Endometrial microvascular endothelial cells (primary cell): ENCODE results near the gene FBL. TPM values are rescaled to one million over a fixed set of nuclear protein-coding genes. Genes with fewer than 3 reads are reported as not detected.
"Not testable (repeated sequence)": the region's sequence is repeated elsewhere in the genome, so short reads cannot be mapped to it uniquely, and the experiment has no call there.

Source experiments
- in situ Hi-C: cut with HindIII; loops from 2 replicates; pipeline ENCODE4 v1.10.0; 2017; ENCODE audit warnings: low sequenced_read_pairs, low pct_unique_long_range_greater_than_20kb; ENCODE audit errors: inconsistent ontology term
- total RNA-seq: library from RNA; depleted of rRNA; stranded (reverse); fragments of >200 nt; gene quantifications from one replicate; pipeline ENCODE4 v1.2.3, GENCODE V29; 2015; ENCODE audit errors: inconsistent ontology term

The FBL gene
- total RNA-seq, 1 donor from 2014 or later, result 166 TPM

DNA sequence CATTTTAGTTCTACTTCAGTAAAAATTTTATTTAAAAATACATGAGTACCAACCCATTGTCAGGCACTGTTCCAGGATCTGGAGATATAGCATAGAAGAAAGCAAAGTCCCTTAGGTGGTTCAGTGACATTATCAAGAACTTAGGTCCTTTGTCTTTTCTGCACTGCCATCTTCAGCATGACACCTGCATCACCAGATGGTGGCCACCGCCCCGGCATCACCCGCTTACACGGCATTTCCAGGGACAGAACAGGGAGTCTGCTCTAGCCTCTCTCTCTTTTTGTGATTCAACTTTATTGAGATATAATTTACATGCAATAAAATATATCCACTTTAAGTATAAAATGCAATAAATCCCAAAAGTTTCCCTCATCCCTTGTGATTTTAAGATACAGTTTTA lies 35.8 kb downstream of the FBL start:
- in situ Hi-C loops, result no loop called here

DNA sequence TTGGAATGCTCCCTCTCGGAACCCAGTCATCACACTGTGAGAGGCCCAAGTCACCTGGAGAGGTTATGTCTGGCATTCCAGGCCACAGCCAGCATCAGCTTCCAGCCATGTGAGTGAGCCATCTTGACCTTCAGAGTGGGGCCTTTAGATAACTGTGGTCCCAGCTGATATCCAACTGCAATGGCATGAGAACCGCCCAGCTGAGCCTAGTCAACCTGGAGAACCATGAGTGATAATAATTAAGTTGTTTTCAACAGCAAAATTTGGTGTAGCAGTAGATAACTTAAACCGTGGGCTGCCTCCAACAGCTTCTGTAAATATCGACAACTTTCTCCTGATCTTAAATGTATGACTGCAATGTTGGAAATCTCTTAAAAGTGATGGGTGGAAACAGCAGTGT lies 36.8 kb downstream of the FBL start:
- in situ Hi-C loops, result no loop called here

GRCh38 chr19:39808688-39809087 lies 37.5 kb downstream of the FBL start:
- in situ Hi-C loops, result not testable (repeated sequence)

DNA sequence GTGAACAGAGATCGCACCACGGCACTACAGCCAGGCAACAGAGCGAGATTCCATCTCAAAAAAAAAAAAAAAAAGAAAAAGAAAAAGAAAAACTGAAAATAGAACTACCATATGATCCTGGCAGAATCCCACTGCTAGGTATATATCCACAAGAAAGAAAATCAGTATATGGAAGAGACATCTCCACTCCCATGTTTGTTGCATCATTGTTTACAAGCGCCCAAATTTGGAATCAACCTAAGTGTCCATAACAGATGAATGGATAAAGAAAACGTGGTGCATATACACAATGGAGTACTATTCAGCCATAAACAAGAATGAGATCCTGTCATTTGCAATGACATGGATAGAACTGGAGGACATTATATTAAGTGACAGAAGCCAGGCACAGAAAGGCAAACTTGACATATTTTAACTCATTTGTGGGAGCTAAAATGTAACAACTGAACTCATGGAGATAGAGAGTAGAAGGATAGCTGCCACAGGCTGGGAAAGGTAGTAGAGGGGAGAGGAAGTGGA lies 38.3 kb downstream of the FBL start:
- in situ Hi-C loops, result no loop called here

- in situ Hi-C loops, result no loop called here
These were observed 41.1 kb downstream of the FBL start for GRCh38 chr19:39805104-39805503.

DNA sequence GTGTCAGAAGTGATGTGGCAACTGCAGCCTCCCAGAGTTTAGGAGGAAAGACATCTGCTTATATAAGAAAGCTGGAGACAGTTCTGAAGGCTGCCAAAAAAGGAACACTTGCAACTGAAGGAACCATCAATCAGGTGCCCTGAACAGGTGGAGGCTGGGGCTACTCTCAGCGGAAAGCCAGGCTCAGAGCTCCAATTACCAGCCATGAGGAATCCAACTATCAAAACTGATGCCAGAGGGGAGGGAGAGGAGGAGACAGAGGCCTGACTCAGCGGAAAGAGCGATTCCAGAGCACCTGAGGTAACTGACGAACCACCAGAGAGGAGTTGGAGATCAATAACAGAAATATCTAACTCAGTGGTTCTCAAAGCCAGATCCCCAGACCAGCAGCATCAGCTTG lies 43.2 kb downstream of the FBL start:
- in situ Hi-C loops, result no loop called here

DNA sequence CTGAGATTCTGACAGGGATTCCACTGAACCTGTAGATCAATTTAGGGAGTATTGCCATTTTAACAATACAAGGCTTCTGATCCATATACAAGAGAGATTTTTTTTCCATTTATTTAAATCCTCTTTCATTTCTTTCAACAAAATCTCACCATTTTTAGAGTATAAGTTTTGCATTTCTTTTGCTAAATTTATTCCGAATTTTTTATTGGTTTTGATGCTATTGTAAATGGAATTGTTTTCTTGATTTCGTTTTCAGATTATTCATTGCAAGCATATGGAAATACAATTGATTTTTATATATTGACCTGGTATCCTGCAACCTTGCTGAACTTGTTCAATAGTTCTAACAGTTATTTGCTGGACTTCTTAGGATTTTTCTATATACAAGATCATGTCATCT lies 49.1 kb downstream of the FBL start:
- in situ Hi-C loops, result no loop called here

- in situ Hi-C loops, result no loop called here
These were observed 50.1 kb downstream of the FBL start for GRCh38 chr19:39796000-39796498.

DNA sequence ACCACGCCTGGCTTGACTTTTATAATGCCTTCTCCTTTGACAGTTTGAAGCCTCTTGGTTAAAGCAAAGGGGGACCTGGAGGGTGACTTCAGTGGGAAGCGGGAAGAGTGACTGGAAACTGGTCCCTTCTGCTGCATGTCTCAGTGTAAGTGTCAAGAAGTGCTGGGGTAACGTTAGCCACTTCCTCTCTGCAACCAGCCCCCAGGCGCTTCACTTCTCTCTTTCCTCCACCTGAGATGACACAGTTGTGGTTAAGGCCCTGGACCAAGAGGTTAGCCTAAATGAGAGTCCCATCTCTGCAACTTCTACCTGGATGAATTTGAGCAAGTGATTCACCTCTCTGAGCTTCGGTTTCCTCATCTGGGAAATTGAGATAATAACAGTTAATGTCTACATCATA lies 51.2 kb downstream of the FBL start:
- in situ Hi-C loops, result no loop called here

DNA sequence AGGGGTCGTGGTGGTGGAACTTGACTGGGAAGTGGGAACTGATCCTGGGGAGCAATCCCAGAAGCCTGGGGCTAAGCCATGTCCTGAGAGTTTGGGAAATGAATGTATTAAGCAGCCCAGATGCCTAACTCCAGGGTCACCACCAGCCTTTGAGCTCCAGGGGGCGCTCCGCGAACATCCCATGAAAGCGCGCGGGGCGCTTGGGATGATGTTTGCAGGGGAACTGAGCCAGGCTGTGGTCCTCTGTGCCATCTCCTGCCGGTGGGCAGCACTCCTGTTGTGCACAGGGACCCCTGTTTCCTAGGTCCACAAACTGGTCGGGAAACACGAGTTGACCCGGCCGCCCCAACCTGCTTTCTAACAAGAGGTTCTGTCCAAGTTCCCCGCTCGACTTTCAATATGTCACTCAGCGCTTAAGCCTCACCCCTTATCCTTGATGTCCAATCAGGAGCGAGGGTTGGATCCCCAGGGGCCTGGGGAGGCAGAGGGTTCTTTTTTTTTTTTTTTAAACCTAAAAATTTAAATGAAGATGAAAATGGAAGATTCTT lies 53.1 kb downstream of the FBL start:
- in situ Hi-C loops, result no loop called here

DNA sequence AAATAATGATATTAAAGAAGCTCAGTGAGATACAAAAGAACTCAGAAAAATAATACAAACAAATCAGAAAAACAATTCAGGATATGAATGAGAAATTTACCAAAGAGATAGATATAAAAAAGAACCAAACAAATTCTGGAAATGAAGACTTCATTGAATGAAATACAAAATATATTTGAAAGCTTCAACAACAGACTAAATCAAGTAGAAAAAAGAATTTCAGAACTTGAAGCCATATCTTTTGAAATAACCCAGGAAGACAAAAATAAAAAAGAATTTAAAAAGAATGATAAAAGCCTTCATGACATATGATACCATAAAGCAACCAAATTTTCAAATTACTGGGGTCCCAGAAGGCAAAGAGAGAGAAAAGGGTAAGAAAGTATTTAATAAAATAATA lies 57.9 kb downstream of the FBL start:
- in situ Hi-C loops, result no loop called here

Other genes starting within 250 kb of the FBL start
- not detected for gene LGALS13, start 243.9 kb downstream of the FBL start, total RNA-seq
- gene LGALS16, start 190.5 kb downstream of the FBL start, total RNA-seq, result not detected
- gene LGALS14, start 141.9 kb downstream of the FBL start, total RNA-seq, result not detected
- gene CLC, start 108.3 kb downstream of the FBL start, total RNA-seq, result not detected
- gene LEUTX, start 67.5 kb downstream of the FBL start, total RNA-seq, result not detected
- 13.2 TPM for gene DYRK1B, start 12.2 kb downstream of the FBL start, total RNA-seq
- not detected for gene FCGBP, start 88.3 kb upstream of the FBL start, total RNA-seq
- 188 TPM for gene PSMC4, start 124.8 kb upstream of the FBL start, total RNA-seq
- 1.4 TPM for gene ZNF546, start 150.7 kb upstream of the FBL start, total RNA-seq
- gene ZNF780B, start 209.9 kb upstream of the FBL start, total RNA-seq, result 17.9 TPM
- gene ZNF780A, start 244.6 kb upstream of the FBL start, total RNA-seq, result 15.1 TPM